Measurements from ENCODE around the gene SEMA6A. TPM values are rescaled to one million over a fixed set of nuclear protein-coding genes. Genes with fewer than 3 reads are reported as not detected.

The SEMA6A gene
- total and polyA plus RNA-seq, 2 of the 13 experiments (the other 11 are each of a cell fraction or from before 2014, with no cell fraction given): 5.1 to 6.5 TPM

DNA sequence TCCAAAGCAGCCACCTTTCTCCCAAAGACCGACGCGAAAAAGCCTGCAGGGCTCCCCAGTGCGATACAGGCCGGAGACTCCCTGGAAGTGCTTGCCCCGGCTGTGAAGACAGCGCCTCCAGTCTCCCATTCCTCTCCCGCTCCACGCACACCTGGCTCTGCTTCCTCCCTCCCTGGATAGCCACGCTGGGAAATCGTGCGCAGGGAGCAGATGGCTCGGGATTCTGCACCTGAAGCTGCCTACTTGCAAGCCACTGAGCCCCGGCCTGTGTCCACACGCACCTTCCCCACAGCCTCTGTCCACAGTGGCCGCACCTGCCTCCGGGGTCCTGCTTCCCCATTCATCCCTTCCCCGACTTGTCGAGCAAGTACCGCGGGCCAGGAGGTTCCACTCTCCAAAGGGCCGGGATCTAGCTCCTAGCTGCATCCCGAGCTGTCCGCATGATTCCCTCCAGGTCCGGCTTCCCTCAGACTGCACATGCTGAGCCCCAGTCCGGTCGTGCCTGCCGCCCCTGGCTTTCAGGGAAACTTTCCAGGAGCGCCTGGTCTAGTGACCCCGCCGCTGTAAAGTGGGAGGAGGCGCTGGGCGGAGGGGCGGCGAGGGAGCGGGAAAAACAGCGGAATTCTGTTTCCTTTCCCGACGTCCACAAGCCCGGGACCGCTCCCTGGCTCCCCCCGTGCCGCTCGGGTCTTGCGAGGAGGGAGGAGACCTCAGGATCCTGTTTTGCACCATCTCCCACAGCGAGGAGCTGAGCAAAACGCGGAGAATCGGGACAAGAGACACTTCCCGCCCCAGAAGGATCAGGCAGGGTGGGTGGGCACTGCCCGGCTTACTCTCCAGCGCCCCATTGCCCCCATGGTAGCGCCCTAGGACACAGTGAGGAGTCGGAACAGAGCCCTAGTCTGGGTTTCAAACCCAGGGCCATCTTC, 2.0 kb downstream of the SEMA6A start (continued):
- peak; percentile 62 for TF ChIP-seq ZNF501 (CRISPR knock-in tag; IDR thresholded peaks at IDR 0.05)
- no peak for TF ChIP-seq BHLHE40 (IDR thresholded peaks at IDR 0.05; ENCODE audit: low read length)
- TF ChIP-seq, protein P1, sequence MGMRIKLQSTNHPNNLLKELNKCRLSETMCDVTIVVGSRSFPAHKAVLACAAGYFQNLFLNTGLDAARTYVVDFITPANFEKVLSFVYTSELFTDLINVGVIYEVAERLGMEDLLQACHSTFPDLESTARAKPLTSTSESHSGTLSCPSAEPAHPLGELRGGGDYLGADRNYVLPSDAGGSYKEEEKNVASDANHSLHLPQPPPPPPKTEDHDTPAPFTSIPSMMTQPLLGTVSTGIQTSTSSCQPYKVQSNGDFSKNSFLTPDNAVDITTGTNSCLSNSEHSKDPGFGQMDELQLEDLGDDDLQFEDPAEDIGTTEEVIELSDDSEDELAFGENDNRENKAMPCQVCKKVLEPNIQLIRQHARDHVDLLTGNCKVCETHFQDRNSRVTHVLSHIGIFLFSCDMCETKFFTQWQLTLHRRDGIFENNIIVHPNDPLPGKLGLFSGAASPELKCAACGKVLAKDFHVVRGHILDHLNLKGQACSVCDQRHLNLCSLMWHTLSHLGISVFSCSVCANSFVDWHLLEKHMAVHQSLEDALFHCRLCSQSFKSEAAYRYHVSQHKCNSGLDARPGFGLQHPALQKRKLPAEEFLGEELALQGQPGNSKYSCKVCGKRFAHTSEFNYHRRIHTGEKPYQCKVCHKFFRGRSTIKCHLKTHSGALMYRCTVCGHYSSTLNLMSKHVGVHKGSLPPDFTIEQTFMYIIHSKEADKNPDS (CRISPR knock-in tag; IDR thresholded peaks at IDR 0.05): peak; percentile 57; the same call in 1 of the 2 replicates
- no peak for TF ChIP-seq CSRNP1 (CRISPR knock-in tag; IDR thresholded peaks at IDR 0.05)
- no peak for TF ChIP-seq HMGA1 (CRISPR knock-in tag; conservative IDR thresholded peaks at IDR 0.05)
- TF ChIP-seq ATF4 (CRISPR knock-in tag; IDR thresholded peaks at IDR 0.05): no peak
- no peak for TF ChIP-seq ZNF703 (CRISPR knock-in tag; IDR thresholded peaks at IDR 0.05; ENCODE audit: borderline replicate concordance)
- no peak for TF ChIP-seq ZNF136 (CRISPR knock-in tag; IDR thresholded peaks at IDR 0.05; ENCODE audit: low read depth)
- TF ChIP-seq, protein P2, sequence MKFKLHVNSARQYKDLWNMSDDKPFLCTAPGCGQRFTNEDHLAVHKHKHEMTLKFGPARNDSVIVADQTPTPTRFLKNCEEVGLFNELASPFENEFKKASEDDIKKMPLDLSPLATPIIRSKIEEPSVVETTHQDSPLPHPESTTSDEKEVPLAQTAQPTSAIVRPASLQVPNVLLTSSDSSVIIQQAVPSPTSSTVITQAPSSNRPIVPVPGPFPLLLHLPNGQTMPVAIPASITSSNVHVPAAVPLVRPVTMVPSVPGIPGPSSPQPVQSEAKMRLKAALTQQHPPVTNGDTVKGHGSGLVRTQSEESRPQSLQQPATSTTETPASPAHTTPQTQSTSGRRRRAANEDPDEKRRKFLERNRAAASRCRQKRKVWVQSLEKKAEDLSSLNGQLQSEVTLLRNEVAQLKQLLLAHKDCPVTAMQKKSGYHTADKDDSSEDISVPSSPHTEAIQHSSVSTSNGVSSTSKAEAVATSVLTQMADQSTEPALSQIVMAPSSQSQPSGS (CRISPR knock-in tag; IDR thresholded peaks at IDR 0.05): no peak
- TF ChIP-seq, protein P3, sequence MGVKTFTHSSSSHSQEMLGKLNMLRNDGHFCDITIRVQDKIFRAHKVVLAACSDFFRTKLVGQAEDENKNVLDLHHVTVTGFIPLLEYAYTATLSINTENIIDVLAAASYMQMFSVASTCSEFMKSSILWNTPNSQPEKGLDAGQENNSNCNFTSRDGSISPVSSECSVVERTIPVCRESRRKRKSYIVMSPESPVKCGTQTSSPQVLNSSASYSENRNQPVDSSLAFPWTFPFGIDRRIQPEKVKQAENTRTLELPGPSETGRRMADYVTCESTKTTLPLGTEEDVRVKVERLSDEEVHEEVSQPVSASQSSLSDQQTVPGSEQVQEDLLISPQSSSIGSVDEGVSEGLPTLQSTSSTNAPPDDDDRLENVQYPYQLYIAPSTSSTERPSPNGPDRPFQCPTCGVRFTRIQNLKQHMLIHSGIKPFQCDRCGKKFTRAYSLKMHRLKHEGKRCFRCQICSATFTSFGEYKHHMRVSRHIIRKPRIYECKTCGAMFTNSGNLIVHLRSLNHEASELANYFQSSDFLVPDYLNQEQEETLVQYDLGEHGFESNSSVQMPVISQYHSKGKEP (CRISPR knock-in tag; IDR thresholded peaks at IDR 0.05): no peak
- TF ChIP-seq ARNTL (CRISPR knock-in tag; IDR thresholded peaks at IDR 0.05): no peak
- no peak for TF ChIP-seq ELF3 (CRISPR knock-in tag; IDR thresholded peaks at IDR 0.05)
- TF ChIP-seq ZNF543 (CRISPR knock-in tag; IDR thresholded peaks at IDR 0.05): no peak
- 0 out of 2 replicates have a peak, but pooled peaks have one; percentile 42 for TF ChIP-seq RFXAP (CRISPR knock-in tag; IDR thresholded peaks at IDR 0.05; ENCODE audit: borderline replicate concordance)
- TF ChIP-seq FLYWCH1 (CRISPR knock-in tag; IDR thresholded peaks at IDR 0.05): no peak
- TF ChIP-seq HDAC2 (CRISPR knock-in tag; IDR thresholded peaks at IDR 0.05): no peak
- TF ChIP-seq ZBTB33 (CRISPR knock-in tag; IDR thresholded peaks at IDR 0.05): no peak
- TF ChIP-seq ZNF564 (CRISPR knock-in tag; IDR thresholded peaks at IDR 0.05): 0 out of 2 replicates have a peak, but pooled peaks have one; percentile 18
- 0 out of 2 replicates have a peak, but pooled peaks have one; percentile 22 for TF ChIP-seq DMAP1 (CRISPR knock-in tag; IDR thresholded peaks at IDR 0.05)

Data from HepG2 (cell line).